Sigmoid colon (tissue), 4 donors: ENCODE measurements around the gene GCH1.

Experiments
- POLR2A ChIP-seq, 2 donors: fragments of 450-650 bp; IDR thresholded peaks; one replicate each; pipeline ENCODE4 v1.6.1; 2016; ENCODE audit warnings: antibody characterized with exemption in 2 of 2, mild to moderate bottlenecking in 2 of 2, moderate library complexity in 2 of 2
- POLR2AphosphoS5 ChIP-seq, 4 donors: sonication (generic); formaldehyde crosslinking; IDR thresholded peaks; one replicate each; pipeline ENCODE4 v1.6.1; 2017; ENCODE audit warnings: antibody characterized with exemption in 4 of 4
- TF ChIP-seq, protein P1 (sequence below), 4 experiments: fragments of 450-650 bp in 3 of 4; fragments of 200-600 bp in 1 of 4; IDR thresholded peaks; one replicate each; pipeline ENCODE4 v1.5.1; 2016 to 2019; ENCODE audit warnings: antibody characterized with exemption in 4 of 4, mild to moderate bottlenecking in 3 of 4, moderate library complexity in 2 of 4

DNA sequence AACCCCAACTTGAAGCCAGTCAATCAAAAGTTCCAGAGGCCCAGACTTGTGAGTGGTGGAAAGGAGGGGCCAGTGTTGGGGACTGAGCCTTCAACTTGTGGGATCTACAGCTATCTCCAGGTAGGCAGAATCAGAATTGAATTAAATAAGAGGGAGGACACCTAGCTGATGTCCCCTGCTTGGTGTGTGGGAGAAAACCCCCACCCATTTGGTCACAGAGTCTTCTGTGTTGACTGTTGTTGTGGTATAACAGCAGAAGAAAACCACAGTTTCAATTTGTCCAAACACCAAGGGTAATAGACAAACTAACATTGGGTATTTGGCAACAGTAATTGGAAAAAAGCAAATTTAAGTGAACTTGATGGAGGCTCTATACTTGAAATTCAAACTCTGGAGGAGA, 3.4 kb upstream of the GCH1 start:
- TF ChIP-seq, protein P1, sequence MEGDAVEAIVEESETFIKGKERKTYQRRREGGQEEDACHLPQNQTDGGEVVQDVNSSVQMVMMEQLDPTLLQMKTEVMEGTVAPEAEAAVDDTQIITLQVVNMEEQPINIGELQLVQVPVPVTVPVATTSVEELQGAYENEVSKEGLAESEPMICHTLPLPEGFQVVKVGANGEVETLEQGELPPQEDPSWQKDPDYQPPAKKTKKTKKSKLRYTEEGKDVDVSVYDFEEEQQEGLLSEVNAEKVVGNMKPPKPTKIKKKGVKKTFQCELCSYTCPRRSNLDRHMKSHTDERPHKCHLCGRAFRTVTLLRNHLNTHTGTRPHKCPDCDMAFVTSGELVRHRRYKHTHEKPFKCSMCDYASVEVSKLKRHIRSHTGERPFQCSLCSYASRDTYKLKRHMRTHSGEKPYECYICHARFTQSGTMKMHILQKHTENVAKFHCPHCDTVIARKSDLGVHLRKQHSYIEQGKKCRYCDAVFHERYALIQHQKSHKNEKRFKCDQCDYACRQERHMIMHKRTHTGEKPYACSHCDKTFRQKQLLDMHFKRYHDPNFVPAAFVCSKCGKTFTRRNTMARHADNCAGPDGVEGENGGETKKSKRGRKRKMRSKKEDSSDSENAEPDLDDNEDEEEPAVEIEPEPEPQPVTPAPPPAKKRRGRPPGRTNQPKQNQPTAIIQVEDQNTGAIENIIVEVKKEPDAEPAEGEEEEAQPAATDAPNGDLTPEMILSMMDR (IDR thresholded peaks at IDR 0.05) = no peak
- TF ChIP-seq POLR2A (IDR thresholded peaks at IDR 0.05) = no peak
- TF ChIP-seq POLR2AphosphoS5 (IDR thresholded peaks at IDR 0.05) = no peak
